DMS 273 (cell line): Measurements from ENCODE around the gene CYP2C8.
"Not testable (repeated sequence)": the region's sequence is repeated elsewhere in the genome, so short reads cannot be mapped to it uniquely, and the experiment has no call there.

Experiments
- DNase-seq: peaks from one replicate; lab custom pipeline; 2025; ENCODE audit not compliant: unreplicated experiment; lab: John Stamatoyannopoulos, UW

The CYP2C8 gene

DNA sequence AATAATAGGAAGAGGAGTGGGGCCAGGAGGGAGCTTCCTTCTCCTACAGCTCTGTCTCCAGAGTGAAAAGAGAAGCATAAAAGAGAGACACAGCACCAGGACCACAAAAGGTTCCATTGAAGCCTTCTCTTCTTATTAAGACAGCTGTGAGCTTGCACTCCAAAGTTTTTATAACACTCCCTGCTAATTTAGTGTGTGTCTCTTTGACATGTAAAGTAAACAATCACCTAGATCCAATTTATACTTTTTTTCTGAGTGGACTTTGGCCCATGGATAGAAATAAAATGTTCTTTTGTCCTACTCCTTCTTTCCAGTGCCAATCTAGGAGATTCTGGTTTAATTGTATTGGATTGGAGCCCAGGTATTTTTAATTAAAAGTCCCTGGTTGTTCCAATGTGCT is at the start of gene CYP2C8:
Gene CYP2C8 (minus strand): TSS at position 212 of the 400 bp plus-strand sequence. CDS start 95 bp downstream, at position 117.
- DNase-seq: no peak

DNA sequence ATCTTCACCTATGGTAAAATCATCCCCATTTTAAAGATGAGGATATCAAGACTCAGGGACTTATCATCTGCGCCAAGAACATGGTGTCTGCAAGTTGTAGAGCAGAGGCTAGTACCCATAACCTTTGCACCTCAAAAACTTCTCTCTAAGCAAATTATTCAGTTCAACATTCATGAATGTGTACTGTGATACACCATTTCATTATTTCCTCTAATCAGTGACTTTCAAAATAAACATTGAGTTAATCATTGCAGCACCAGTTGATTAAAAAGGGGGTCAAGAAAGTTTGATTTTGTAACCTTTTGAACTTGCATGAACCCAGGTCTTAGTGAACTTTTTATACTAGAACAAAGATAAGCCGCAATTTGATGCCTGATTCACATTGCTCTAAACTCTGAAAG is 47.6 kb upstream of the CYP2C8 start:
- no peak for DNase-seq

DNA sequence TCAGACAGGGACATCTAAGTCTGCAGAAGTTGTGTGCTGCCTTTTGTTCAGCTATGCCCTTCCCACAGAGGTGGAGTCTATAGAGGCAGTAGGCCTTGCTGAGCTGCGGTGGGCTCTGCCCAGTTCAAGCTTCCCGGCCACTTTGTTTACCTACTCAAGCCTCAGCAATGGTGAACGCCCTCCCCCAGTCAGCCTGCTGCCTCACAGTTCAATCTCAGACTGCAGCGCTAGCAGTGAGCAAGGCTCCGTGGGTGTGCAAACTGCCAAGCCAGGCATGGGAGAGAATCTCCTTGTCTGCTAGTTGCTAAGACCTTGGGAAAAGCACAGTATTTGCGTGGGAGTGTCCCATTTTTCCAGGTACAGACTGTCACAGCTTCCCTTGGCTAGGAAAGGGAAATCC is 41.5 kb upstream of the CYP2C8 start:
- not testable (repeated sequence) for DNase-seq

DNA sequence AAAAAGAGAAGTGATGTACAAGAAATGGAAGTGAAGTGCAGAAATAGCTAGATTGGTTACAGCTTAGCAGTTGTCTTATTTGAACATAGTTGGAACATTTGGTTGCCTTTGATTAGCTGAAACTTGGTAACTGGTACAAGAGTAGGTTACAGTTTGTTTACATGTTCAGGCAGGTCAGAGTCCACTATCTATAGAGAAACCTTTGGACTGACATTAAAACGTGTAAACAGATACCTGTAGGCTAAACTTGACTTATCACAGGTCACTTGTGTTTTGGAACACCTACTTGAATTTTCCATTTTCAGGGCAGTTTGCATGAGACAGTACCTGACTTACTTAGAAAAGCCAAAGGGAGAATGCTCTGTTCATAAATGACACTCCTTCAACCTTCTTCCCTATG is 28.5 kb upstream of the CYP2C8 start:
- no peak for DNase-seq

DNA sequence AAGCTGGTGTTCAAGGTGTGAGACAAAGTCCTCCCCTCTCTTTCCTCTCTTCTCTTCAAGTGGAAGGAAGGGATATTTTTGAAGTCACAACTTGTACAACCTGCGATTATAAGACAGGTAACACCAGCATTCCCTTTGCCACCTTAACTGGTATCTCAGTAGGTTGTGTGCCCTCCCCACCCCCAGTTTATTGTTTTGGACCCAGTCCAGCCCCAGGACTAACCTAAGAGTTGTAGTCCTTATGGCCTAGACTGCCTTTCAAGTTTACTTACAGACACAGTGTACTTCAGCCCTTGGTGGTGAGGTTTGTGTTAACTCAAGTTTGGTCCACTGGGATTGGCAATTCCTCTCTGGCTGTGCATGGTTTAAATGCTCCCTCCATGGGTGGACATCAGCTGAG is 26.8 kb upstream of the CYP2C8 start:
- DNase-seq: no peak

DNA sequence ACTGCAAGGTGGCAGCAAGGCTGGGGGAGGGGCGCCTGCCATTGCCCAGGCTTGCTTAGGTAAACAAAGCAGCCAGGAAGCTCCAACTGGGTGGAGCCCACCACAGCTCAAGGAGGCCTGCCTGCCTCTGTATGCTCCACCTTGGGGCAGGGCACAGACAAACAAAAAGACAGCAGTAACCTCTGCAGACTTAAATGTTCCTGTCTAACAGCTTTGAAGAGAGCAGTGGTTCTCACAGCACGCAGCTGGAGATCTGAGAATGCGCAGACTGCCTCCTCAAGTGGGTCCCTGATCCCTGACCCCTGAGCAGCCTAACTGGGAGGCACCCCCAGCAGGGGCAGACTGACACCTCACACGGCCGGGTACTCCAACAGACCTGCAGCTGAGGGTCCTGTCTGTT is 10.3 kb upstream of the CYP2C8 start:
- DNase-seq: not testable (repeated sequence)

DNA sequence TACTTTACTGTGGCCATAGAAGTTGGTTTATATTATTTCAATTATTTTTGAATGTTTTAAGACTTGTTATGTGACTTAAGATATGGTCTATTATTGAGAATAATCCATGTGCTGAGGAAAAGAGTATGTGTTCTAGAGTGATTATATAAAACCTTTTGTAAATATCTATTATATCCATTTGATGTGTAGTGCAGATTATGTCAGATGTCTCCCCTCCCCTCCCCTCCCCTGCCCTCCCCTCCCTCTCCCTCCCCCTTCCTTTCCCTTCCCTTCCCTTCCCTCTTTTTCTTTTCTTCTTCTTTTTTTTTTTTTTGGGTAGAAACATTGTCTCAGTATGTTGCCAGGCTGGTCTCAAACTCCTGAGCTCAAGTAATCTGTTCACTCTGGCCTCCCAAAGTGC is 8.3 kb upstream of the CYP2C8 start:
- no peak for DNase-seq

DNA sequence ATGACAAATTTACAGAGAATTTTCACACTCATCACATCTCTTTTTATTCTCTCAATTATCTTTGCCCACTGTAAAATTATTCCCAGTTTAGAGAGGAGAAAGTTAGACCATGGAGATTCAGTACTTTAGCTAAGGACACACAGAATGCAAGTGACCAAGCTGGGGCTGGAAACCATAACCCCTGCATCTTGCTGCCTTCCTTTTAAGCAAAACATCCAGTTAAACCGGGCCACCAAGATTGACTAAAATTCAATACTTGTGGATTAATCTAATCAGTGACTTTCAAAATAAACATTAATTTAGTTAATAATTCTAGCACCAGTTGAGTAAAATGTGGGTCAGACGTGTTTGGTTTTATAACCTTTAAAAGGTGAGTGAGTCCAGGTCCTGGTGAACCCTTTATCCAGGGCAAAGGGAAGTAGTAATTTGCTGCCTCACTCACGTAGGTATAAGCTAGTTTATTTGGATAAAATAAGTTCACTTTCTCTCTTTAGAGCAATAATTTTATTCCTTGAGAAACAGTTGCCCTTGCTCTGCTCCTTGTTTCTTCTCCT is 1.9 kb upstream of the CYP2C8 start:
- DNase-seq: no peak

DNA sequence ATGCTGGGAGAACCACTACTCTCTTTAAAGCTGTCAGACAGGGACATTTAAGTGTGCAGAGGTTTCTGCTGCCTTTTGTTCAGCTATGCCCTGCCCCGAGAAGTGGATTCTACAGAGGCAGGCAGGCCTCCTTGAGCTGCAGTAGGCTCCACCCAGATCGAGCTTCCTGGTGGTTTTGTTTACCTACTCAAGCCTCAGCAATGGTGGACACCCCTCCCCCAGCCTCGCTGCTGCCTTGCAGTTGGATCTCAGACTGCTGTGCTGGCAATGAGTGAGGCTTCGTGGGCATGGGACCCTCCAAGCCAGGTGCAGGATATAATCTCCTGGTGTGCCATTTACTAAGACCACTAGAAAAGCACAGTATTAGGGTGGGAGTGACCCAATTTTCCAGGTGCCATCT is 5.2 kb downstream of the CYP2C8 start:
- not testable (repeated sequence) for DNase-seq

DNA sequence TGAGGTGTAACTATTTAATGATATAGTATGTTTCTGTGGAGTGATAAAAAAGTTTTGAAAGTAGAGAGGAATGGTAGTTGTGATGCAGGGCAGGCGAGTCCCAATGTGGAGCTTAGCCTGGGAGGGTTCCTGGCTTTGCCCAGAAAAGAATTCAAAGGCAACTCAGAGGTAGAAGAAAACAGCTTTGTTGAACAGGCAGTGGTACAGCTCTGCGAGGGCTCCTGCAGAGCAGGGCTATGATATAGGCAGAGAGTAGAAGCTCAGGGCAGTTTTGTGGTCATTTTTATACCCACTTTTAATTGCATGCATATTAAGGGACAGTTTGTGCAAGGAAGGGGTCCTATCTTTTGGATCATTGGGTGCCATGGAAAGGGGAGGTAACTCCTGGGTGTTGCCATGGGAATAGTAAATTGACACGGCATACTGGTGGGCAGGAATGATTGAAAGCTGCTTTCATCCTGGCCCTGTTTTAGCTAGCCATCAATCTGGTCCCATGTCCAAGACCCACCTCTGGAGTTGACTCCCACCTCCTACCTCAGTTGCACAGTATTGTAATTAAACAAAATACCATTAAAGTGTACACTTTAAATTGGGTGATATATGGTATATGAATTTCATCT is 12.4 kb downstream of the CYP2C8 start:
- no peak for DNase-seq

DNA sequence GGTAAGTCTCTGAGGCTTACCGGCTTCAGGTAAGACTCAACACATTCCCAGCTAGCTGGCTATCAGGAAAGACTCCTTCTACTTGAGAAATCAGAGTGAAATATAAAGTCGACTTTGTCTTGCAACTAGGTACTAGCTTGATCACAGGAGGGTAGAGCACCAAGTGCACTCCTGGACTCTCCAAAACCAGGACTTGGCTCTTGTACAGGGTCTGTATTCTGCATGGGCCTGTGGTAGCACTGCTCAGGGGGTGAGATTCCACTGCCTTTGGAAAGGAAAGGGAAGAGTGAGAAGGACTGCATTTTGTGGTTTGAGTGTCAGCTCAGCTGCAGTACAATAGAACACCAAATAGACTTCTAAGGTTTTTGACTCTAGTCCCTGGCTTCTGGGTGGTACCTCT is 19.4 kb downstream of the CYP2C8 start:
- no peak for DNase-seq

DNA sequence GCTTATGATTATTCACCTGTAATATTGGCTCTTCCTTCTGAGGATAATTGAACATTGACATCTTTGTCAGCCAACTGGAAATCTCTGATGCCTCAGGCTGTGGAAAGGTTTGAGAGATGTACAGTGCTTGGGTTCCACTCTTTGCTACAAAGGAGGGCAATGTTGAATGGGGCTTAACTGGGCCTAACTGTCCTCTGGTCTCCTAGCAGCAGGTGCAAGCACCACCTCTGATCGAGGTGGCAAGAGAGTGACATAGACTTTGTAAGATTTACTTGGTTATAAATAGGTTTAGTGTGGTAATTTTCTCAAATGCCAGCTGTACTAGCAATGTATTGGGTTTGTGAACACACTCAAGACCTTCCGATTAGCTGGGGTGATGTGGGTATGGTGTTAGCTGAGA is 21.1 kb downstream of the CYP2C8 start:
- DNase-seq: no peak

DNA sequence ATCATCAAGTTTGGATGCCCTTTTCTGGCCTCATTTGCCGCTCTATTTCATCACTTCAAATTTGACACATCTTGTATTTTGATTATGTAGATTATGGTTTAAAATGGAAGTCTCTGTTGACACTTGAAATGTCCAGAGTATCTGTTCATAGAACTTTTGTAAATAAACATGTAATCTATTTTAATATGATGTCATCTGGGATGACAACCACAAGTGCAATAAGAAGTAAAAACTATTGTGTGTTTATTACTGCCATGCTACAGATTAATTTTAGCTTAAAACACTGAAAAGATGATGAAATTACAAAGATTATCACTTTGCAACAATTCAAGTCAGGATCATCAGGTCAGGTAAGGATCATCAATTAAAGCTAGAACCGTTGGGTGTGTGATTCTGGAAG is 30.0 kb downstream of the CYP2C8 start:
- DNase-seq: no peak

DNA sequence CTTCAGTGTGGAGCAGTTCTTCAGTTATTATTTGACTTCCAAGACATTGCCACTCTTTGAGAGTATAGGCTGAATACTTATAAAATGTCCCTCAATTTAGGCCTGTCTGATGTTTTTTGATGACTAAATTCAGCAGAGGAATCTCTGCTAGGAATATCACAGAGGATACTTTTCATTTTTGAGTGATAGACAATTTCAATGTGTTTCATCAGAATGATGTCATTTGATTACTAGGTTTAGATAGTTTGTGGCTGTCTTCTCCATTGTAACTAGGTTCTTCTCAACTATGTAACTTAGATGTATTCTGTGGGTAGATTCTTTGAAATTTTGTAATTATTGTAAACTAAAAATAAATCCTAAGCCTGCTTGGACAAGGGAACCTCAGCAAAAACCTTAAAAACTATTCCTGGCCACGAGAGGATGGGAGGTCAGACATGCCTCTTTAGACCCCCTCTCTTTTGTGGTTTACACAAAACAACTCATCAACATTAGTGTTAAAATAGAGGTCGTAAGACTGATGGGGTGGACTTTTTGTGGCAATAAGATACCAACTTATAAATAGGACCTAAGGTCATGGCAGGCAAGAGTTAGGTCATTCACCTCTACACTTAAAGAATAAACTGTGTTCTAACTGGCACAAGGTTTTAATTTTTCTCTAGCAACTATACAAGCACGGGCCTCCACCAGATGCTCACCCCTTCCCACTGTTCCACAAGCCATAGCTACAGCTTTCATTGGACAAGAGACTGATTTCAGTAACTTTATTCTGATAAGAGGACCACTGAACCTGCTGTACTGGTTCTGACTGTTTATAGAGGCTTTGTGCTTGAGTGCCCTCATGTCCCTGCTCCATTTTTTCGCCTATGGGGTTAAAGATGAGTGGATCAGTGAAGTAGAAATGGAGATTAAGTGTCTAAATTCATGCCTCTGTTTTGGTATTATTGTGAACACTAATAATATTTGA is 33.7 kb downstream of the CYP2C8 start:
- no peak for DNase-seq

DNA sequence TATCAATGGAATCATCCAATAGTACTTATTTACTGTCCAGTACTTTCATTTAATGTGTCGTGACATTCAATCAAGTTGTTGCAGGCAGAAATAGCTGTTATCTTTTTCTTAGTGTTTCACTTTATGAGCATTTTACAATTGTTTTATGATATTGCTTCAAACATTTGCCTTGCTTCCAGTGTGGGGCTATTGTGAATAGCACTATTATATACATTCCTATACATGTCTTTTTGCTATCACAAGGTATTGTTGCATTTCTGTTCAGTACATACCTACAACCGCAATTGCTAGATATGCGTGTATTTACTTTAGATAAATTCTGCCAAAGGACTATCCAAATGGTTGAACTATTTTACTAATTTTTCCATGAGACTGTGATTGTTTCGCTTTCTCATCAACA is 34.9 kb downstream of the CYP2C8 start:
- no peak for DNase-seq

DNA sequence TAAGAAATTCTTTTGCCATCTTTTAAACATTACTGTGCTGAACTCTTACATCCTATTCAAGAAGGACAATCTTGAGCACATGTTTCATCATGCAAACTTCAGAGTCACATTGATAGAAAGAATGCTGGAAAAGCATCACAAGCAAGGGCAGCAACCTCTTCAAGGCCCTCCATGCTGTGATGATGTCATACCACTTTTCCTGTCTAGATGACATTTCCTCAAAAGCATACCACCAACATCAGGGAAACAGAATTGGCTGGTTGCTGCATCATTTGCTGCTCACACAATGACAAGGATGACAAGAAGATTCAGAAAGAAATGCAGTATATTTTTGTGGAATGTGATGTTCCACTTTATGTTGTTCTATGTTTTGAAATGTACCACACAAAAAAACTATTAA is 37.6 kb downstream of the CYP2C8 start:
- DNase-seq: no peak

DNA sequence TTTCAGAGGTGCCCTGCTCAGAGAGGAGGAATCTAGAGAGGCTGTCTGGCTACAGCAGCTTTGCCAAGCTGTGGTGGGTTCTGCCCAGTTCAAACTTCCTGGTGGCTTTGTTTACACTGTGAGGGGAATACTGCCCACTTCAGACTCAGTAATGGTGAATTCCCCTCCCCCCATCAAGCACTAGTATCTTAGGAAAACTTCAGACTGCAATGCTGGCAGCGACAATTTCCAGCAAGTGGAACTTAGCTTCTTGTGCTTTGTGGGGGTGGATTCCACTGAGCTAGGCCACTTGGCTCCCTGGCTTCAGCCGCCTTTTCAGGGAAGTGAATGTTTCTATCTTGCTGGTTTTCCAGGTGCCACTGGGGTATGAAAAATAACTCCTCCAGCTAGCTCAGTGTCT is 42.8 kb downstream of the CYP2C8 start:
- no peak for DNase-seq

DNA sequence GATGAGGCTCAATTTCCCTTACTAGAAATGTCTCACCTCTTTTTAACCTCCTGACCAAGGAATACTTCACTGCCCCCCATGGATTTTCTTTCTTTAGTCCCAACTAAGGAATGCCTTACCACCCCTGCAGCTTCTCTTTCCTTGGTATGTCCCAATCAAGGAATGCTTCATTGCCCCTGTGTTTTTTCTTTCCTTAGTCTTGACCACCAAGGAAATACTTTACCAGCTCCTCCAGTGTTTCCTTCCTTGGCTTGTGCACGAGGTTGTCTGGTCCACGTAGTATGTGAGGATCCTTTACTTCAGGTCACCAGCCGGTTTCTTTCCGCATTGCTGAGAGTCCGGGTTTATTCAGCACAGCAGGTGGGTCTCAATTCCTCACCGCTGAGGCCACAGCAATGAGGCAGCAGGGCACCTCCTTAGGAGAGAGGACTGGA is 71.5 kb downstream of the CYP2C8 start:
- DNase-seq: no peak

DNA sequence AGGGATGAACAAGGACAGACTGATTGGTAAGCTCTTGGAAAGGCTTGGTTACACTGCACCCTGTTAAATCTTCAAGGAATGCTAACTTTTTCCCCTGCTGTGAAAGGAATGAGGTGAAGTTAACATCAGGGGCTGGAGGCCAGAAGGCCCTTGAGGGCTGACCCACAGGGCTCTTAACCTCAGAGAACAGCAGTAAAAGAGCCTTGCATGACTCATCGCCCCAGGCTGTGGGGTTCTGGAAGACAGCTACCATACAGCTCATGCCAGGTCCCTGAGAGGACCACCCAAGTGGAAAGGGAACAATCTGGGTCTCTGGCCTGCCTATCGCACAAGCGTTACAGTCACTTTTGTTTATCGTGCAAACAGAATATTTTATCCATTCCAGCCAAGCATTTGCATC is 76.5 kb downstream of the CYP2C8 start:
- DNase-seq: no peak

DNA sequence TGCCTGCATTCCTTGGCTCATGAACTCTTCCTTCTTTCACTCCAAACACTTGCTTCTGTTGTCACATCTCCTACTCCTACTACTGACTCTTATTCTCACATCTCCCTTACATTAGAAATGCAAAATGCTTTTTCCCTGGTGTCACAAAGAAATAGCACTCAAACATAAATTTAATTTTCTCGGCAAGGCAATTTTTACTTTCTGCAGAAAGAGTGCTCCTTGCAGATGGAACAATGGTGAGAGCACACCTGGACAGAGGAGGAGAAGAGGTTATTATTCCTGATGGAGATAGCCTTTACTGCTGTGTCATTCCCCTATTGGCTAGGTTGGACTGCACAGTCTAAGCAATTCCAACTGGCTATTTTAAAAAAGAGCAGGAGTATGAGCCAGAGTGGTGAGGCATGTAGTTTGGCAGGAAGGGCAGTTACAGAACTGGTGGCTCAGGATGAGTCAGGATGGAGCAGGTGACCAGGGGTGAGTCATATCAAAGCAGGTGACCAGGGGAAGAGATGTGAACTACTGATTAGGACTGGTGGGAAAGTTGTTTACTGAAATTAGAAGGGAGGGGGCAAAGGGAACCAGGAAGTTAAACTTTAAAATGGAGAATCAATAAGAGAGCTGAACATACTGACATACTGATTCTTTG is 77.9 kb downstream of the CYP2C8 start:
- no peak for DNase-seq

DNA sequence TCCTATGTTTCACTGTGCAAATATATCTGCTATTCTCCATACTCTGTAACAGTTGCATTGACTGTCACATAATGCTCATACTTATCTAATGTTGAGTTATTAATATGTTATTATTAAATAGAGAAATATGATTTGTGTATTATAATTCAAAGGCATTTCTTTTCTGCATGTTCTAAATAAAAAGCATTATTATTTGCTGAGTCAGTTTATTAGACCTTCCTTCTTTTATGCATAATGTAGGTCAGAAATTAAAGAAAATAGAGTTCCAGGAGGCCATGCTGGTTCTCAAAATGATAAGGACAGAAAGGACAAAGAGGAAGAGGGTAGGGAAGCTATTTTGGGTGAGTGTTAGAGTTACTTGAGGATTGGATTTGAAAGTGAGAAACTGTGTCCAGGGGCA is 80.1 kb downstream of the CYP2C8 start:
- no peak for DNase-seq
